GM12801 (cell line): ENCODE results near the gene CALN1.

Experiments used
- TF ChIP-seq, protein P1 (sequence below): IDR thresholded peaks from one replicate; pipeline ENCODE4 v1.5.1; 2011; ENCODE audit warnings: control low read depth; ENCODE audit not compliant: insufficient read length; ENCODE audit errors: extremely low read depth

CALN1 gene

DNA sequence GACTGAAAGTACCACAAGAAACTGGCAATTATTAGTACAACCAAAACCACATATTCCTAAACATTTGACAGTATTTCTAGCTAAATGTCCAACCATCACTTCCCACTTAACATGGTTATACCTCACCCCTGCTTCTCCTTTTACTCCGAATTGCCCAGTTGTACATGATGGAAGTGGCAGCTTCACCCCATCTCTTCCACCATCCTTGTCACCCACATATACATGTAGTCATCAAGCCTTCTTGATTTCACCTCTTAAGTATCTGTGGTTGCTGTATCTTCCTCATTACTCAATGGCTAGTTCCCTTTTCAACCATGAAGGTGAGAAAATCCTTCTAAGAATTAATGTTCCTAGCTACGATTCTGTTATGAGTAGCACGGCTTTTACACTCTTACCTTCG lies 388.2 kb downstream of the CALN1 start:
- TF ChIP-seq, protein P1, sequence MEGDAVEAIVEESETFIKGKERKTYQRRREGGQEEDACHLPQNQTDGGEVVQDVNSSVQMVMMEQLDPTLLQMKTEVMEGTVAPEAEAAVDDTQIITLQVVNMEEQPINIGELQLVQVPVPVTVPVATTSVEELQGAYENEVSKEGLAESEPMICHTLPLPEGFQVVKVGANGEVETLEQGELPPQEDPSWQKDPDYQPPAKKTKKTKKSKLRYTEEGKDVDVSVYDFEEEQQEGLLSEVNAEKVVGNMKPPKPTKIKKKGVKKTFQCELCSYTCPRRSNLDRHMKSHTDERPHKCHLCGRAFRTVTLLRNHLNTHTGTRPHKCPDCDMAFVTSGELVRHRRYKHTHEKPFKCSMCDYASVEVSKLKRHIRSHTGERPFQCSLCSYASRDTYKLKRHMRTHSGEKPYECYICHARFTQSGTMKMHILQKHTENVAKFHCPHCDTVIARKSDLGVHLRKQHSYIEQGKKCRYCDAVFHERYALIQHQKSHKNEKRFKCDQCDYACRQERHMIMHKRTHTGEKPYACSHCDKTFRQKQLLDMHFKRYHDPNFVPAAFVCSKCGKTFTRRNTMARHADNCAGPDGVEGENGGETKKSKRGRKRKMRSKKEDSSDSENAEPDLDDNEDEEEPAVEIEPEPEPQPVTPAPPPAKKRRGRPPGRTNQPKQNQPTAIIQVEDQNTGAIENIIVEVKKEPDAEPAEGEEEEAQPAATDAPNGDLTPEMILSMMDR: no peak

- TF ChIP-seq, protein P1: no peak
Measured at GRCh38 chr7:72021716-72022115, 390.4 kb downstream of the CALN1 start.

- TF ChIP-seq, protein P1: no peak
Measured at GRCh38 chr7:72020311-72020710, 391.8 kb downstream of the CALN1 start.

- TF ChIP-seq, protein P1: no peak
Measured at GRCh38 chr7:72019436-72019835, 392.7 kb downstream of the CALN1 start.

GRCh38 chr7:72017756-72018155 lies 394.4 kb downstream of the CALN1 start:
- TF ChIP-seq, protein P1: no peak

DNA sequence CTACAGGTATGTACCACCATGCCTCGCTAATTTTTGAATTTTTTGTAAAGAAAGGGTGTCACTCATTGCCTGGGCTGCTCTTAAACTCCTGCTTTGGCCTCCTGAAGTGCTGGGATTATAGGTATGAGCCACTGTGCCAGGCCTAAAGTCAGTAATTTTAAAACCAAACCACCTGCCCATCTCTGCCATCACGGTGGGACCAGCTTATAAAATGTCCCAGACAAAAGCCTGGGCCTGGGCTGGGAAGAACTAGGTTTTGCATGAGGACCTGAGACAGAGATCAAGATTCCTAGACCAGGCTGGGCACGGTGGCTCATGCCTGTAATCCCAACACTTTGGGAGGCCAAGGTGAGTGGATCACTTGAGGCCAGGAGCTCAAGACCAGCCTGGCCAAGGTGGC lies 395.6 kb downstream of the CALN1 start:
- TF ChIP-seq, protein P1: no peak

DNA sequence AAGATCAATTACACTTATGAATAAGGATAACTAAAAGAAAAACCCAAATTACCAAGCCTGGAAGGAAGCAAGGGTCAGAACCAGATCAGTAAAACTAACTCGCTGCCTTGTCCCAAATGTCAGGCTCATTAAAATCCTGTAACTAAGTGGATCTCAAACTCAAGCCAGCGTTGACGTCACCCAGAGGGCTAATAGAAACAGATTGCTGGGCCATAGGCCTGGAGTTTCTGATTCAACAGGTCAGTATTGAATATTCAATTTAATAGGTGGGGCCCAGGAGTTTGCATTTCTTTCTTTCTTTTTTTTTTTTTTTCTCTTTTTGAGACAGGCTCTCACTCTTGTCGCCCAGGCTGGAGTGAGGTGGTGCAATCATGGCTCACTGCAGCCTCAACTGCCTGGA lies 397.0 kb downstream of the CALN1 start:
- TF ChIP-seq, protein P1: no peak

GRCh38 chr7:72007018-72007417 lies 405.1 kb downstream of the CALN1 start:
- TF ChIP-seq, protein P1: no peak
